NCI-H146 treated with DMSO at 0.1 percent for 48 hours (cell line): ENCODE measurements around the gene SAMD4A.

Experiments used
- DNase-seq: peaks from one replicate; lab custom pipeline; 2025; ENCODE audit not compliant: unreplicated experiment; lab: John Stamatoyannopoulos, UW

The SAMD4A gene

DNA sequence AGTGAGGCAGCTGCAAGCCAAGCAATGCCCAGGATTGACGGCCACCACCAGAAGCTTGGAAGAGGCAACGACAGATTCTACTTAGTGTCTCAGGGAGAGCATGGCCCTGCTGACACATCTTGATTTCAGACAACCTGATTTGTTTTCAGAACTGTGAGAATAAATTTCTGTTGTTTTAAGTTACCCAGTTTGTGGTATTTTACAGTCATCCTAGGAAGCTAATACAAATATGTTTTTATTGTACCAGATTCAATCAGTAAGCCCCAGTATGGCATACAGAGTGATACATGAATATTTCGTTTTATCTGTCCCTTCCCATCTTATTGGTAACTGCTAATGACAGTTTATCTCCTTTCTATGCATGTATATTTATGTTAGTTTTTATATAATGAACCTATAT lies 62.3 kb downstream of the SAMD4A start:
- DNase-seq: no peak

DNA sequence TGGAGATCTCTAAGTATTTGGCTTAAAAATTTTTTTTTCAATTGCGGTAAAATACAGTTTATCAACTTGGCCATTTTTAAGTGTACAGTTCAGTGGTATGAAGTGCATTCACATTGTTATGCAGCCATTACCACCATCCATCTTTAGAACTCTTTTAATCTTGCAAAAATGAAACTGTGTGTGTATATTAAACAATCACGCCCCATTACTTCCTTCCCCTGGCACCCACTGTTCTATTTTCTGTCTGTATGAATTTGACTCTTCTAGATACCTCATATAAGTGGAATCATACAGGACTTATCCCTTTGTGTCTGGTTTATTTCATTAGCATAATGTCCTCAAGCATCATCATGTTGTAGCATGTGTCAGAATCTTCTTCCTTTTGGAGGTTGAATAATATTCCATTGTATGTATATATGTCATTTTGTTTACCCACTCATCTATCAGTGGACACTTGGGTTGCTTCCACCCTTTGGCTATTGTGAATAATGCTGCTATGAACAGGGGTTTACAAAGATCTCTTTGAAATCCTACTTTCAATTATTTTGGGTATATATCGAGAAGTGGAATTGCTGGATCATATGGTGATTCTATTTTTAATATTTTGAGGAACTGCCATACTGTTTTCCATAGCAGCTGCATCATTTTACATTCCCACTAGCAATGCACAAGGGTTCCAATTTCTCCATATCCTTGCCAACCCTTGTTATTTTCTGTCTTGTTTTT lies 62.9 kb downstream of the SAMD4A start:
- DNase-seq: no peak

DNA sequence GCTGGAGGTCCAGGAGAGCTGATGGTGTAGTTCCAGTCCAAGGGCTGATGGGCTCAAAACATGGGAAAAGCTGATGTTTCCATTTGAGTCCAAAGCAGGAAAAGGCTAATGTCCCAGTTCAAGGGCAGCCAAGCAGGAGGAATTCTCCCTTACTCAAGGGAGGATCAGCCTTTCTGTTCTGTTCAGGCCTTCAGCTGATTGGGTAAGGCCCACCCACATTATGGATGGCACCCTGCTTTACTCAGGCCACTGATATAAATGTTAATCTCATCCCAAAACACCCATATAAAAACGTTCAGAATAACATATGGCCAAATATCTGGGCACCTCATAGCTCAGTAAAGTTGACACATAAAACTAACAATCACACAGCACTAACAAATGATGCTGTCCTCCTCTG lies 64.1 kb downstream of the SAMD4A start:
- no peak for DNase-seq

DNA sequence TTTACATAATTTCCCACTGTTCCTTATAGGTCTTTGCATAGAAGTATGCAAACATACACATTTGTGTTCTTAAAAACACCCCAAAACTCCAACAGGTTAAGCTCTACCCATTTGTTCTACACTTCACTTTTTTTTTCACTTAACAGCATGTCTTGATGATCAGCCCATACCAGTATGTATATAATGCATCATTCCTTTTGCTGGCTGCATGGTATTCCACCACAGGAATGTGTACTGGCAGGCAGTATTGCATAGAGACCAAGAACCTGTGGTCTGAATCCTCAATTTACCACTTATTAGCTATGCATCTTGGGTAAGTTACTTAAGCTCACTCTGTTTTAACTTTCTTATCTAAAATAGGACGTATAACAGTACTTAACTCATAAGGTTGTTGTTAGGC lies 65.5 kb downstream of the SAMD4A start:
- no peak for DNase-seq

DNA sequence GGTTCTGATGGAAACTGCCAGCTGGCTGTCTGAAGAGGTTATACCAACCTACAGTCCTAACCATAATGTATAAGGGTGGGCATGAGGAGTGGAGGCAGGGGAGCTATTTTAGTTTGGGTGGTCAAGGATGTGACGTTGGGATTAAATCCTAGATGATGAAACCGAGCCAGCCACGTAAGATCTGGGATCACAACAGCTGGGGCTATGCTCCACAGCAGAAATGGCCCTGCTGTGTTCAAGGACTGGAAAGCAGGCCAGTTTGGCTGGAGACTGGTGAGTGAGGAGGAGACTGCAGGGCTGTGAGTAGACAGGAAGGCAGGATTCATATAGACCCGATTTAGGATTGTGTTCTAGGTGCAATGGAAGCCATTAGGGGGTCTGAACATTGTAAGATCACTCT lies 66.1 kb downstream of the SAMD4A start:
- DNase-seq: no peak

DNA sequence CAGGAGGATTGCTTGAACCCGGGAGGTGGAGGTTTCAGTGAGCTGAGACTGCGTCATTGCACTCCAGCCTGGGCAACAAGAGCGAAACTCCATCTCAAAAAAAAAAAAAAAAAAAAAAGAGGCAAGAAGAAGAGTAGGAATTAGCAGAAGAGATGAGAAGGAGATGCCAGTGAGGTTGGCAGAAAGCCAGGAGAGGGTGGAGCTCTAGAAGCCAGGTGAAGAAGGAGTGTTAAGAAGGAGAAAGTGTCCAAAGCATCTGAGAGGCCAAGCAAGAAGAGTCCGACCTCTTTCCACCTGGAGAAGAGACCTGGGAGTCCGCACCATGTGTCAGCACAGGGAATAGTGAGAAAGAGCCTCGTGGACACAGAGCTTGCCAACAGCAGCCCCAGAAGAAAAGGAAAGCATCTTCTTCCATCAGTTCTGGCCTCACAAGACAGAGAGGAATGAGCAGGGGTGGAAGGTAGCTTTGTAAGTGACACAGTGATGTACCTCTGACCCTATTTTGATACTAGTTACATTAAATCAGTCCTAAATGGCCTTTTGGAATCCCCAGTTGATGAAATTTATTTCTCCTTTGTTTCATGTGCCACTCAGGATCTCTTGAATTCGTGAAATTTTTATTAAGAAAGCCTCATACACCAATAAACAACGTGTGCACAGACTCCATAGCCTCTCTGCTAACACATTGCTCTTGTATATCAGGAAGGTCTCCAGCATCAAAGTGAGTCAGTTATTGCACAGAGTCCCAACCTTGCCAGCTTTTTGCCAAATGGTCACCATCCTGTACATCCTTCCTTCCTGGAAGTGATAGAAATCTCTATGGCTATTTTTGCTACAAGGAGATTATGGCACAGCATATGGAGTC lies 70.6 kb downstream of the SAMD4A start:
- no peak for DNase-seq

DNA sequence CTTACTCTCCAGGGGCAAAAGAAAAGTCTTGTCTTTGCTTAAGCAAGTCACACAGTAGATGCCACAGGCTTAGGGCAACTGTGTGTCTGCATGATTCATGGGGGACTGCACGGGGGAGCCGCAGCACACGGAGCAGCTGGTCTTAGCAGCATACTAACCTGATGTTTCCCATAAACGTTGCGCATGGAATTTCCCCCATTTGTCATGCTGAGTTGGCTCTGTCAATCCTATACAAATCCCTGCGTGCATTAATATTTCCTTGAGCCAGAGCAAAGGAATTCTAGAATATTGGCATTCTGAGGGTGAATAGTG lies 71.2 kb downstream of the SAMD4A start:
- DNase-seq: no peak

DNA sequence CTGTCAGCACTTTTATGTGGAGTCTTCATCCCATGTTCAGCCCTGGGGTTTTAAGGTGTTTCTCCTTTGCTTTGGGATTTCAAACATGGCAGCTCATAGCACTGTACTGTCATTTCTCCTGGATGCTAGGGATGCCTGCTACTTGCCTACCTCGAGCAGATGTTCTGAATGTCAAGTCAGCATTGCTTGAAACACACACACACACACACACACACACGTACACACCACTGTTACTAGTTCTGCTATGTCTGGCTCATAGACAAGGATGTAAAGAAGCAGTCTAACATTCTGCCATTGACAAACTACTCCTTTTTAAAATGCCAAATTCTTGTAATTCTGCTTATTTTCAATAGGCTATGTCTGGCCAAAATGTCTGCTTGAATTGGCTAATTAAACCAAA lies 72.7 kb downstream of the SAMD4A start:
- DNase-seq: no peak

DNA sequence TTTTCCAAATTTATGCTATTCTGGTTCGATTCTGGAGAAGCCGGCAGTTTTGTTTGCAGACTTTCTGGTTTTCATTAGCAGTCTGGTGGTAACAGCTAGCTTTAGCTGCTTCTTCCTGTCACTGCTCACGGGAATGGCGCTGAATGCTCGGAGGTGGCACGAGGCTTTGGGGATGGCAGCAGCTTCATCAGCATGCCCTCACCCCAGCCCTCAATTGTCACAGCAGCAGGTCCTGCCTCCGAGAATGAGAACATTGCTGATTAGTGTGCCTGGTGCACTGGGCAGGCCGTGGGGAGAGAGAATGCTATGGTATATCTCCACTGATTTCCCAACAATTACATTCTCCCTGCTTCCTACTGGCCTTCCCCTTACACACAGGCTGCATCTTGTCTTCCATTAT lies 73.6 kb downstream of the SAMD4A start:
- DNase-seq: no peak

DNA sequence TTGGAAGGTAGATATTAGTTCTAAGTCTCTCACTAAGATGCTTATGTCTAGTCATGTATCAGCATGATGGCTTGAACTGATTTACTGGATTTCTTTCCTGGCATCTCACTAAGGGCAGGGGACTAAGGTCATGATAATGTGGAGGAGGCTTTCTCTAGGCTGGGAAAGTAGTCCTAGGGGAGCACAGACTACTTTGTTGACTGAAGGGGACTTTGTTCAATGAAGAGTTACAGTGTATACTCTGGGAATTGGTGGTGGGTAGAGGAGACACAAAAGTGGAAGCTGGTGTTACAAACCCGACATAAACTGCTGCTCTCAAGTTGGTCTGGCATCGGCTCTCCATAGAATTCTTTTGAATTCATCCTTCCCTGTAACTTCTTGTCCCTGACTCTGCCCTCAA lies 75.2 kb downstream of the SAMD4A start:
- no peak for DNase-seq

DNA sequence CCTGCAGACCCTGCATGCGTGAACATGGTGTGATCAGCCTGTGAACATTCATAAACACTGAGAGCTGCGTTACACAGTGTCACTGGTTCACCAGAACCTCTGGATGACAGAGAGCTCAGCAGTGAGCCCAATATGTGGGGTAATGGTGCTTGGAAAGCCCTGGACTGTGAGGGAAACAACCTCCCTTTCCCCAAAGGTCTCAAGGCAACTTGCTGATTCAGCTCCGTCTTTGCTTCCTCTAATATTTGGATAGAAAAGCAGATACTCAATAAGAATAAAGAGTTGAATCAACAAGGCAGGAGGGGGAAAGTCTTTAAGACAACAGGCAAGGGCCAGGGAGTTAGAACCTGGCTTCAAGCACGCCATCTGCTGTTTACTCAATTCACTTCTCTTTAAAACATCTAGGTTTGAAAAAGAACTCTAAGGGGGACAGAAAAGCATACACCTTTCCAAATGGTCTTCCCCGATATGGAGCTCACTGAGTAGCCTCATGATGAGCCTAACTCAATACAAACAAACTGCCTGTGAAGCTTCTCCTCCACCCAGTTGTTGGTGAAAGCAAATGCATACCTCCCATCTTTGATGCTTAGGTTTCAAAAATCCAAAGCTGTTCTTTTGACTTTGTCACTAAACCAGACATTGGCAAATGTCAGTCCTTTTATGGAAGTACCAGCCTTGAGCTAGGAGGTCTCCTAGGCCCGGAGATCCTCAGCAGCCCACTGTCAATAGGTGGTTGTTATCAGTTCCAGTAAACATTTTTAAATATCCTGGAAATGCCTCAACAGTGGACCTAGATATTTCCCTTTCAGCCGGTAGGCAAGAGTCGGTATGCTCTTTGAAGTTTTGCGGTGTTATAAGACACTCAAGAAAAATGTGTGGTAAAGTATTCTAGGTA lies 76.1 kb downstream of the SAMD4A start:
- no peak for DNase-seq

DNA sequence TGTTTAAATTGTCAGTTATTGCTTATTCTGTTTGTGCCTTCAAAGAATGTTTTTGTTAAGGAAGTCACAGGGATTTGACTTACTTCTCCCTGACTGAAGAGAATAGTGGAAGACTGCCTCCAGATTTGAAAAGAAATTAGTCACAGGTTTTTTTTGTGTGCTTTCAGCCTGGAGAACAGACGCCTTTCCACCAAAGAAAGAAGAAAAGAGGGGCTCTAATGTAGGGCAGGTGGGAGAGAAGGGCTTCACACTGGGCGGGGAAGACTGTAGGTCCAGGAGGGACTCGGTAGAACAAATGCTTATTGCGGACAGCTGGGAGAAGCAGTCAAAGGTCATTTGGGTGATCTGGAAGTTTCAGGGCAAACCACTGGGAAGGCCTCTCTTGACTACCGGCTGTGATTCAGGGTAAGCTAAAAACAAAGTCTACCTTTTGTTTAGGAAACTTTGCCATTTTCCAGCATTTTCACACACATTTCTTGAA lies 76.8 kb downstream of the SAMD4A start:
- DNase-seq: no peak

DNA sequence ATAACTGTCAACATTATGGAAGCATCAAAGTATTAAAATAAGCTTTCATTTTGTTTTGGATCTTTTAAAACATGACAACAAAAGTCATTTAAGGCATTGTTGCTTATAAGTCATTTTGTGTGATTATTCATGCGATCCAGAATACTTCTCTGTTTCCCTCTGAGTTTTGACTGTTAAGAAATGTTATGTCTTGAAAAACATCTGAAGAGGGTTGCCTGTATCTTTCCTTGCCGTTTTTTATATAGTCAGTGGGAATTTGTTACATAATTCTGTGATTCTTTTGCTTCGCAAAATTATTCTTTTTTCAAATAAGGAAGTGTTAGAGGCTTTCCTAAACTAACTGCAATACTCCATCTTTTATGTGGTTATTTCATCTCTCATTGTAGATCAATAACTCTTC lies 78.7 kb downstream of the SAMD4A start:
- no peak for DNase-seq

DNA sequence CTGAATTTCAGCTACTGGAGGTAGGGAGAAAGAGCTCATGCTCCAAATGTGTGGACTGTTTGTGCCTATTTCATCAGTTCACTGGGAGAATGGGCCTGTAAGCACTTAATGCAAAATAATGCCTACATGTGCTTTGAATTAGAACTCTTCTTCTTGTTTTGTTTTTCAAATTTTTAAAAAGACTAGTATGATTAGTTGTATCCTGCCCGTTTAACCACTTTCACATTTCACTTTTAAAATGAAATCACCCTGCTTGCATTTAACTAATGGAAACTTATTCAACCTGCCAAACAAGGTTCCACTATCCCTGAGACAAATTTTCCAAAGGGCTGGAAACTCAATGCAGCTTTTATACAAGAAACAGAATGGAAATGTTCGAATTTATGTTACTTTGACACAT lies 79.7 kb downstream of the SAMD4A start:
- DNase-seq: no peak

DNA sequence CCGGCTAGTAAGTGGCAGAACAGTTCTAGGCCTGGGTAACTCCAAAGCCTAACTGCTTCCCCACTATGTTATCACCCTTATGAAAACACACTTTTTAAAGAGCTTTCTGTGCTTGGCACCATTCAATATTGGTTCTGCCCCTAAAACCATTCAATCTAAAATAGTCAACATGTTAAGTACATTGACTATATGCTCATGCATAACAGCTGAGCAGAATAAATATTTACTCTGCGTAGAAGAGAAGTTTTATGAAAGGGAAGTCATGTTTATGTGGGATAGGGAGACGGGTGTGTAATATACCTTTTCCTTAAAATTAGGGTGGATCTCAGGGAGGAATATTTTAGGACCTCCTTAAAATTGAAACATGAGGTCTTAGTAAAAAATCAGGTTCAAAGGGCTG lies 80.5 kb downstream of the SAMD4A start:
- no peak for DNase-seq

DNA sequence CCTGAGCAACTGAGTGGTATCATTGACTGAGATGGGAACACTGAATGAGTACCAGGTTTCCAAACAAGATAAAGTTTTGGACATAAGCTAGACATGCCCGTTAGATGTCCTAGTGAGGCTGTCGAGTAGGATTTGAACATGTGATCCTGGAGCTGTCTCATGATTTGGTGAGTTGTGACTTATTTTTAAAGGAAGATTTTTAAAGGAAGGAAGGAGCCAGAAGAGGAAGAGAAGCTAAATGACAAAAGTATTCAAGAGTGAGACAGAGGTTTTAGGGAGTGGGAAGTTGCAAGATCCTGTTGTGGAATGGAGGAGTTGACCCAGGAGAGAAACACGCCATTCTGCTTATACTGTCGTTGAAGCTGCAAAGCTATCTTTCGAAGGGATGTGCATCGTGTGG lies 82.1 kb downstream of the SAMD4A start:
- no peak for DNase-seq

DNA sequence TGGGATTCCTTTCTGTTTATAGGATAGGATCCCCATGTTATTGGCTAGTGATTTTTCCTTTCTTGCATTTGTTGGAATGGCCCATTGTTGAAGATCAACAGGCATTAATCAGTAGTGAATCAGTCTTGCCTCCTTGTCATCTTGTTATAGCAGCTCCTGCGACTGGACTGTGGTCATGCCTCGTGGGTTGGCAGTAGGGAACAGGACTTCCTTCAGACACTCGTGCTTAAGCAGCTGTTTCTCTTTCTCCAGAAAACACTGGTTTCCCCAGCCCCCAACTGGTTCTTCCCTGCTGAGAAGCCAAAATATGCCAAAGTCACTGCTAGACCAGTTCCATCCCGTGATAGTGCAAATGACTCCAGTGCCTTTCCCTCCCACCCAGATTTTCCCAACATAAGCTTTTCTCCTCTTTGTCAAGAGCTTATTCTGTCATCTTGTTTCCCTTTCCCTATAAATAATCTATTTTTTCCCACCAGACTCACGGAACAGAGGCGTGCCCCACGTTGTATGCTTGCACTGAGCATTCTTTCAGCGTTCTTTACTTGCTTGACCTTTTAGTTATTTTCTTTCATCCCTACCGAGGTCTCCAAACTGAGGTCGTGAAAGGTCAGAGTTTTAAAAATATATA lies 83.5 kb downstream of the SAMD4A start:
- DNase-seq: no peak

DNA sequence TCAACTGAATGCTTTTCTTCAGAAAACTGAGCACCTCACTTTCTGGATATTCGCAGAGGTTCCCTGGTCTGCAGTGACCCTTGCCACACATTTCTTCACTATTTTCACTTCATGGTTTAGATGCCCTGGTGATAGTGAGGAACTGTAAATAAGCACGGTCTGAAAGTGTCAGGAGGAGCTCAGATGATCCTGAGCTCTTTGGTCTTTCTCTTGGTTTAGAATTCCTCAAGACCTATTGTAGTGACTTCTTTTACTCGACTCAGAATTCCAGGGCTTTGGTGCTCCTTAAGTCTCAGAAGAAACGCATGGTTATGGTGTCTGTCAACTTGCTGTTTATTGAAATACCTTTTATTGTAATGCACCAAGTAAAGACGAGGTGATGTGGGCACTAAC lies 84.0 kb downstream of the SAMD4A start:
- DNase-seq: no peak

DNA sequence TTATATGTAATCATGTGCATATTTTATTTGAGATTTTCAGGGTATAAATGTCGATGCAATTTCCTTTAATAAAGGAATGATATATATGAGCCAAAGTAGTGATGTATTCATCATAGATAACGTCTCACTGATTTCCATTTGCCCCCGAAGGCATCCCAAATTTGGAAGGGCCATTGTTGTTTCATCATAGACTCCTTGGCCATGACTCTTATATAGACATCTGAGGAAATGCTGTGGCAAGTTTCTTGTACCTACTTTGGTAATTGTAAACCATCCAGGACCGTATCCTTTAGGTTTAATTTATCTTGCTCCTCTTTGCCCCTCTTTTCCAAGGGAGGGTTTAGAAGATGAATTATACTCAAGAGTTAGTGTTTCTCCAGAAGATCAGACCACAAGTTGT lies 84.7 kb downstream of the SAMD4A start:
- DNase-seq: no peak

DNA sequence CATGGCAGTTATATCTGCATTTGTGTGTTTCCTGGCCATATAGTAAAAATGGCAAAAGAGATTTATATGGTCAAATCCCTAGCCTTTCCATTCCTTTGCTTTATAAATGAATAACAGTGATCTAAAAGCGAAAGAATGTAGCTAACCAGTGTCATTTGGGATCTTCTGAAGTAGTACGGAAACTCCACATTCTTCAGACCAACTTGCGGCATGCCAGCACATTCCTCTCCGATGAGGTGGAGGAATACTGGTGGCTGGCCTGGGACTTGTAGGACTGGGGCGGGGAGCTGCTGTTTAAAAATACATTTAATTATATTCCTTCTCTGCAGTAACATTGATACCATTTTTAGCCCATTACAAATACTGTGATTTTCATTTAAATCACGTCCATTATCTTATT lies 85.3 kb downstream of the SAMD4A start:
- no peak for DNase-seq

DNA sequence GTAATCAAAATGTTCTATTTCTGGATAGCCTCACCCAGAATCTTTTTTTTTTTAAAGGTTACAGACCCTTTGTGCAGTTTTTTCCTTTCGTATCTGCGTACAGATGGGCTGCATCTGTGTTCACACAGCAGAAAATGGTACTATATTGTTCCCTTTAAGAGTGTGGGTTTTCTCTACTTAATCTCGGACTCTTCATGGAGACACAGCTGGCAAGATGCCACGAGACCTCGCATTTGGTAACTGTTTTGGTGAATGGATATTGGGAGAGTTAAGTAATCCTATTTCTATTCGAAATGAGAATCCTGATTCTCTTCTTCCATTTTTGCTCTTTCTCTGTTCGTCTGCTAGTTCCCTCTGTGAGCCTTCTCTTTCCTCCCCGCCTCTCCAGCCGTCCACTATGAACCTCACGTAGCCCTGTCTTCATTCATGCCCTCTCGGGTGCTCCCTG lies 85.7 kb downstream of the SAMD4A start:
- DNase-seq: no peak
